HEK293T (cell line): ENCODE measurements around the gene CSNK1G1.

Experiments
- BHLHE40 ChIP-seq: fragments of 450-650 bp; IDR thresholded peaks from 2 replicates; pipeline ENCODE4 v1.6.1; 2016; ENCODE audit warnings: mild to moderate bottlenecking, moderate library complexity, borderline replicate concordance
- FOXA1 ChIP-seq: fragments of 450-650 bp; IDR thresholded peaks from 2 replicates; pipeline ENCODE4 v1.6.1; 2016; ENCODE audit warnings: mild to moderate bottlenecking
- FOXK2 ChIP-seq: fragments of 450-650 bp; IDR thresholded peaks from 2 replicates; pipeline ENCODE4 v1.6.1; 2016; ENCODE audit warnings: mild to moderate bottlenecking
- FOXM1 ChIP-seq: fragments of 450-650 bp; IDR thresholded peaks from 2 replicates; pipeline ENCODE4 v1.6.1; 2017; ENCODE audit warnings: mild to moderate bottlenecking, borderline replicate concordance
- NFRKB ChIP-seq: fragments of 450-650 bp; IDR thresholded peaks from 2 replicates; pipeline ENCODE4 v1.6.1; 2016; ENCODE audit warnings: mild to moderate bottlenecking, moderate library complexity
- PKNOX1 ChIP-seq: fragments of 450-650 bp; IDR thresholded peaks from 2 replicates; pipeline ENCODE4 v1.6.1; 2016
- SUZ12 ChIP-seq: fragments of 450-650 bp; IDR thresholded peaks from 2 replicates; pipeline ENCODE4 v1.6.1; 2016; ENCODE audit warnings: mild to moderate bottlenecking
- ZNF384 ChIP-seq: fragments of 450-650 bp; IDR thresholded peaks from 2 replicates; pipeline ENCODE4 v1.6.1; 2016

GRCh38 chr15:64379216-64379960, 23.4 kb upstream of the CSNK1G1 start:
- no peak for TF ChIP-seq FOXM1
- TF ChIP-seq NFRKB, result no peak
- no peak for TF ChIP-seq ZNF384
- no peak for TF ChIP-seq PKNOX1
- no peak for TF ChIP-seq BHLHE40
- no peak for TF ChIP-seq FOXK2
- no peak for TF ChIP-seq FOXA1
- TF ChIP-seq SUZ12, result no peak
